Astrocyte (in vitro differentiated cells and primary cell): Measurements from ENCODE around the gene CEND1. TPM values are rescaled to one million over a fixed set of nuclear protein-coding genes. Genes with fewer than 3 reads are reported as not detected.

Source experiments
- DNase-seq: peaks from one replicate; pipeline ENCODE4 v3.0.0-alpha.2; 2010; ENCODE audit warnings: low read depth
- FAIRE-seq: peaks from 2 replicates; lab custom pipeline; 2011; peaks lifted over from hg19 to GRCh38; lab: Jason Lieb, UNC
- H2AFZ ChIP-seq: 2 replicates; pipeline ENCODE4 v1.6.0; 2012; ENCODE audit warnings: low read depth, low read length, inconsistent platforms
- H3K27ac ChIP-seq: 2 replicates; pipeline ENCODE4 v1.5.1; 2011; ENCODE audit warnings: low read depth, low read length, inconsistent platforms
- H3K27me3 ChIP-seq: 2 replicates; pipeline ENCODE4 v1.6.0; 2011; ENCODE audit warnings: low read length, inconsistent platforms; ENCODE audit not compliant: insufficient read depth
- H3K36me3 ChIP-seq: 2 replicates; pipeline ENCODE4 v1.5.1; 2011; ENCODE audit warnings: low read length, inconsistent platforms; ENCODE audit not compliant: insufficient read depth
- H3K4me1 ChIP-seq: 2 replicates; pipeline ENCODE4 v1.5.1; 2011; ENCODE audit warnings: low read length, inconsistent platforms; ENCODE audit not compliant: insufficient read depth
- H3K4me2 ChIP-seq: 2 replicates; pipeline ENCODE4 v1.6.0; 2012; ENCODE audit warnings: low read length, inconsistent platforms
- H3K4me3 ChIP-seq: 2 replicates; pipeline ENCODE4 v1.5.1; 2011; ENCODE audit warnings: low read depth, mild to moderate bottlenecking, low read length, inconsistent platforms; ENCODE audit not compliant: insufficient read depth
- H3K79me2 ChIP-seq: 2 replicates; pipeline ENCODE4 v1.6.0; 2012; ENCODE audit warnings: mild to moderate bottlenecking, low read length, inconsistent platforms; ENCODE audit not compliant: insufficient read depth
- H3K9ac ChIP-seq: 2 replicates; pipeline ENCODE4 v1.6.0; 2012; ENCODE audit warnings: mild to moderate bottlenecking, low read length, inconsistent platforms
- H3K9me3 ChIP-seq: 2 replicates; pipeline ENCODE4 v1.5.1; 2012; ENCODE audit warnings: low read depth, mild to moderate bottlenecking, low read length, inconsistent platforms; ENCODE audit not compliant: insufficient read depth
- H4K20me1 ChIP-seq: 2 replicates; pipeline ENCODE4 v1.6.0; 2012; ENCODE audit warnings: low read length, inconsistent platforms; ENCODE audit not compliant: insufficient read depth
- H3K27ac Mint-ChIP-seq: one replicate; pipeline ENCODE4 v1.8.0; 2021; ENCODE audit warnings: mild to moderate bottlenecking, mixed read lengths; ENCODE audit not compliant: unreplicated experiment
- H3K27me3 Mint-ChIP-seq: one replicate; pipeline ENCODE4 v1.8.0; 2021; ENCODE audit warnings: low read depth, mixed read lengths; ENCODE audit not compliant: unreplicated experiment
- H3K36me3 Mint-ChIP-seq: one replicate; pipeline ENCODE4 v1.8.0; 2021; ENCODE audit warnings: low read depth, mixed read lengths; ENCODE audit not compliant: unreplicated experiment
- H3K4me1 Mint-ChIP-seq: one replicate; pipeline ENCODE4 v1.8.0; 2021; ENCODE audit warnings: low read depth, mixed read lengths; ENCODE audit not compliant: unreplicated experiment
- H3K4me3 Mint-ChIP-seq: one replicate; pipeline ENCODE4 v1.8.0; 2021; ENCODE audit warnings: mild to moderate bottlenecking, moderate library complexity, mixed read lengths; ENCODE audit not compliant: unreplicated experiment
- H3K9me3 Mint-ChIP-seq: one replicate; pipeline ENCODE4 v1.8.0; 2021; ENCODE audit warnings: mild to moderate bottlenecking, mixed read lengths; ENCODE audit not compliant: unreplicated experiment
- CTCF ChIP-seq: IDR thresholded peaks from 2 replicates; pipeline ENCODE4 v1.5.1; 2011; ENCODE audit warnings: low read depth, mild to moderate bottlenecking, inconsistent platforms, low read length, moderate library complexity; ENCODE audit not compliant: insufficient read depth
- EZH2 ChIP-seq: IDR thresholded peaks from 2 replicates; pipeline ENCODE4 v1.6.1; 2012; ENCODE audit warnings: mild to moderate bottlenecking, low read length, inconsistent platforms; ENCODE audit not compliant: insufficient read depth
- total RNA-seq: library from RNA; stranded (reverse); gene quantifications from 2 replicates; pipeline ENCODE4 v1.2.1, GENCODE V29; 2021

Gene CEND1
- total RNA-seq, 1 donor from 2014 or later: 0.59 TPM

DNA sequence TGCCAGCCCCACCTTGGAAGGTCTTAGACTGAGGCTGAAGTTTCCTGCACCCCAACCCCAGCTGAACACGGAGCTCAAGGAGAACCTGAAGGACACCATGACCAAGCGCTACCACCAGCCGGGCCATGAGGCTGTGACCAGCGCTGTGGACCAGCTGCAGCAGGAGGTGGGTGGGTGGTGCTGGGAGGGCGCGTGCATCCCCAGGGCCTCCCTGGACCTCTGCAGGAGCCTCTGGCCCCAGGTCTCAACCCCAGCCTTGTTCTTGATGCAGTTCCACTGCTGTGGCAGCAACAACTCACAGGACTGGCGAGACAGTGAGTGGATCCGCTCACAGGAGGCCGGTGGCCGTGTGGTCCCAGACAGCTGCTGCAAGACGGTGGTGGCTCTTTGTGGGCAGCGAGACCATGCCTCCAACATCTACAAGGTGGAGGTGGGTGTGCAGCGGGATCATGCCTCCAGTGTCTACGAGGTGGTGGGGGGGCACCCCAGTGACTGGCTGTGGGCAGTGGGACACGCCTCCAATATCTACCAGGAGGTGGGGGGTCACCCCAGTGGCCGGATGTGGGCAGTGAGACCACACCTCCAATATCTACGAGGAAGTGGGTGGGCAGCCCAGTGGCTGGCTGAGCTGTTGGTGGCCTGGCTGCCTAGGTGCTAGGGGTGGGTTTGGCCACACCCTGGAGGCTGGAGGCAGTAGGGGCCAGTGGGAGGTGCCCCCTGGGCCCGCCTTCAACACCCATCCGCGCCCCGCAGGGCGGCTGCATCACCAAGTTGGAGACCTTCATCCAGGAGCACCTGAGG, 47.5 kb upstream of the CEND1 start:
- no peaks in the 10 kb centered on the region for H3K27me3 Mint-ChIP-seq
- Histone ChIP-seq H3K79me2 (peaks cover 92% of the 10 kb centered on the region), H3K9ac (no peak overlapping the region), H3K36me3 (peaks cover 19% of the 10 kb centered on the region), H3K9me3 (no peaks in the 10 kb centered on the region), H3K4me1 (peaks cover 46% of the 10 kb centered on the region), H2AFZ (no peak overlapping the region), H3K4me3 (no peak overlapping the region), H3K27me3 (no peaks in the 10 kb centered on the region), H3K27ac (no peak overlapping the region), H3K4me2 (no peak overlapping the region), H4K20me1 (peaks cover 85% of the 10 kb centered on the region)
- no peaks in the 10 kb centered on the region for H3K9me3 Mint-ChIP-seq
- peaks cover 6% of the 10 kb centered on the region for H3K36me3 Mint-ChIP-seq
- no peak overlapping the region for H3K4me3 Mint-ChIP-seq
- FAIRE-seq (no peak), DNase-seq (no peak)
- peaks cover 20% of the 10 kb centered on the region for H3K4me1 Mint-ChIP-seq
- no peak overlapping the region for H3K27ac Mint-ChIP-seq
- TF ChIP-seq EZH2 (no peak), CTCF (no peak)

DNA sequence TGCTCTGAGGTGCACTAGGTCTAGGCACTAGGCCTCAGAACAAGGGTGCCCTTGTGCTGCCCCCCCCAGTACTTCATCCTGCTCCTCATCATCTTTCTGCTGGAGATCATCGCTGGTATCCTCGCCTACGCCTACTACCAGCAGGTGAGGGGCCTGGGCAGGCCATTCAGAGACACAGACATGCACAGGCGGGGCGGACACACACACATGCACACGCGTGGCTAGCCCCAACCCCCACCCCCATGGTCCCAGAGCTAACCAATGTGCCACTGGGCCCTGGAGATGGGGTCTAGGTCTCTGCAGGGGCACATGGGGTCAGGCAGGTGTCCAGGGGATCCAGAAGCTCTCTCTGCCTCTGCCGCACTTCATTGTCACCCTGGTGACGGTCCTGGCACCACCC, 46.8 kb upstream of the CEND1 start:
- Mint-ChIP-seq H3K4me1 (peaks cover 22% of the 10 kb centered on the region), H3K4me3 (no peak overlapping the region)
- H3K79me2 ChIP-seq: peaks cover 87% of the 10 kb centered on the region

More for the DNA sequence above, 46.8 kb upstream of the CEND1 start:
- Histone ChIP-seq H3K27me3 (no peaks in the 10 kb centered on the region), H3K9me3 (no peaks in the 10 kb centered on the region), H3K4me1 (peaks cover 53% of the 10 kb centered on the region), H2AFZ (no peak overlapping the region), H3K4me3 (no peak overlapping the region), H3K27ac (no peak overlapping the region), H3K9ac (no peak overlapping the region), H3K4me2 (no peak overlapping the region), H3K36me3 (peaks cover 19% of the 10 kb centered on the region), H4K20me1 (peaks cover 83% of the 10 kb centered on the region)
- Mint-ChIP-seq H3K9me3 (no peaks in the 10 kb centered on the region), H3K27me3 (peaks cover under 1% of the 10 kb centered on the region), H3K27ac (no peak overlapping the region), H3K36me3 (peaks cover 6% of the 10 kb centered on the region)
- DNase-seq (no peak), FAIRE-seq (no peak)
- TF ChIP-seq EZH2 (no peak), CTCF (no peak)
